ENCODE measurements around the gene STXBP1.

GRCh38 chr9:127706836-127707241 is 94.8 kb downstream of the STXBP1 start, which contains the start of gene CFAP157:
- TF ChIP-seq SAP30 (IDR thresholded peaks at IDR 0.05; ENCODE audit: insufficient read depth, insufficient replicate concordance, low read length) (no peak), CTCF (IDR thresholded peaks at IDR 0.05; ENCODE audit: control extremely low read depth in 1 of 3, insufficient read depth in 1 of 3, low read depth in 1 of 3, low read length in 3 of 3) (no peak), HDAC2 (IDR thresholded peaks at IDR 0.05; ENCODE audit: borderline replicate concordance in 1 of 2, low read depth in 2 of 2, low read length in 2 of 2) (no peak), POLR2A (IDR thresholded peaks at IDR 0.05; ENCODE audit: control extremely low read depth in 1 of 2, low read depth in 2 of 2, low read length in 2 of 2) (no peak), YY1 (IDR thresholded peaks at IDR 0.05; ENCODE audit: low read depth, low read length) (no peak), MAFK (IDR thresholded peaks at IDR 0.05; ENCODE audit: low read depth, low read length) (no peak), CHD1 (IDR thresholded peaks at IDR 0.05; ENCODE audit: low read depth, low read length) (no peak), BACH1 (IDR thresholded peaks at IDR 0.05; ENCODE audit: low read length) (no peak), FOSL1 (IDR thresholded peaks at IDR 0.05; ENCODE audit: insufficient read depth, low read depth, low read length) (no peak), TEAD4 (IDR thresholded peaks at IDR 0.05; ENCODE audit: low read depth, low read length) (no peak), MAX (IDR thresholded peaks at IDR 0.05) (0 out of 2 replicates have a peak, but pooled peaks have one; percentile 13), HDAC6 (IDR thresholded peaks at IDR 0.05; ENCODE audit: low read depth, low read length) (no peak), RFX5 (IDR thresholded peaks at IDR 0.05; ENCODE audit: borderline replicate concordance, low read depth, low read length) (no peak)
